GM23338 (cell line): ENCODE results near the gene TCN1. TPM values are rescaled to one million over a fixed set of nuclear protein-coding genes. Genes with fewer than 3 reads are reported as not detected.

Source experiments
- ATAC-seq: fragments of 200-7000 bp; cut with Tn5 transposase; 3 replicates; pipeline ENCODE4 v1.9.1; 2020
- DNase-seq: peaks from one replicate; pipeline ENCODE4 v3.0.0-alpha.2; 2015; ENCODE audit warnings: low spot score
- H2AFZ ChIP-seq: fragments of 200-600 bp; sonication (generic); 2 replicates; pipeline ENCODE4 v1.8.0; 2016; ENCODE audit warnings: antibody characterized with exemption, mild to moderate bottlenecking, moderate library complexity
- H3F3A ChIP-seq: fragments of 200-600 bp; sonication (generic); replicated peaks from 2 replicates; pipeline ENCODE4 v1.8.0; 2017; ENCODE audit warnings: antibody characterized with exemption, mixed run types, low read depth
- H3K27ac ChIP-seq: fragments of 200-600 bp; sonication (generic); 2 replicates; pipeline ENCODE4 v1.6.1; 2016; ENCODE audit warnings: low read depth
- H3K27me3 ChIP-seq: fragments of 200-600 bp; sonication (generic); 2 replicates; pipeline ENCODE4 v1.8.0; 2016; ENCODE audit warnings: mild to moderate bottlenecking, mixed run types, moderate library complexity; ENCODE audit not compliant: insufficient read depth
- H3K36me3 ChIP-seq: fragments of 200-600 bp; sonication (generic); 2 replicates; pipeline ENCODE4 v1.8.0; 2016; ENCODE audit warnings: mild to moderate bottlenecking; ENCODE audit not compliant: insufficient read depth
- H3K4me1 ChIP-seq: fragments of 200-600 bp; sonication (generic); 2 replicates; pipeline ENCODE4 v1.8.0; 2016; ENCODE audit warnings: mild to moderate bottlenecking, moderate library complexity; ENCODE audit not compliant: insufficient read depth
- H3K4me2 ChIP-seq: fragments of 200-600 bp; sonication (generic); 2 replicates; pipeline ENCODE4 v1.7.1; 2017; ENCODE audit warnings: mixed run types
- H3K4me3 ChIP-seq: fragments of 200-600 bp; sonication (generic); 2 replicates; pipeline ENCODE4 v1.6.1; 2016; ENCODE audit warnings: mixed run types
- H3K79me2 ChIP-seq: fragments of 200-600 bp; sonication (generic); replicated peaks from 2 replicates; pipeline ENCODE4 v1.8.0; 2017; ENCODE audit warnings: mild to moderate bottlenecking; ENCODE audit not compliant: insufficient read depth
- H3K9me2 ChIP-seq: fragments of 200-600 bp; sonication (generic); 2 replicates; pipeline ENCODE4 v1.8.0; 2017; ENCODE audit not compliant: insufficient read depth
- H4K20me1 ChIP-seq: fragments of 200-600 bp; sonication (generic); replicated peaks from 2 replicates; pipeline ENCODE4 v1.8.0; 2017; ENCODE audit warnings: mild to moderate bottlenecking; ENCODE audit not compliant: insufficient read depth
- H3K27ac Mint-ChIP-seq: 2 replicates; pipeline ENCODE4 v1.8.0; 2020; ENCODE audit warnings: inconsistent platforms, mild to moderate bottlenecking, moderate library complexity, mixed read lengths
- H3K27me3 Mint-ChIP-seq: 3 replicates; pipeline ENCODE4 v1.8.0; 2022; ENCODE audit warnings: low read depth, mild to moderate bottlenecking, moderate library complexity, mixed read lengths, inconsistent platforms; ENCODE audit not compliant: insufficient read depth, poor library complexity
- H3K36me3 Mint-ChIP-seq: 3 replicates; pipeline ENCODE4 v1.8.0; 2021; ENCODE audit warnings: low read depth, mild to moderate bottlenecking, inconsistent platforms, moderate library complexity, mixed read lengths
- H3K4me1 Mint-ChIP-seq: 3 replicates; pipeline ENCODE4 v1.8.0; 2020; ENCODE audit warnings: mild to moderate bottlenecking, inconsistent platforms, mixed read lengths
- H3K4me3 Mint-ChIP-seq: 3 replicates; pipeline ENCODE4 v1.8.0; 2021; ENCODE audit warnings: moderate library complexity, mild to moderate bottlenecking, inconsistent platforms, mixed read lengths
- H3K9me3 Mint-ChIP-seq: 3 replicates; pipeline ENCODE4 v1.8.0; 2020; ENCODE audit warnings: moderate library complexity, mild to moderate bottlenecking, inconsistent platforms, mixed read lengths
- CREB1 ChIP-seq: fragments of 250-450 bp; sonication (Bioruptor Pico); IDR thresholded peaks from 2 replicates; pipeline ENCODE4 v1.5.0; 2020; ENCODE audit warnings: low read depth, mild to moderate bottlenecking, moderate library complexity
- ETS1 ChIP-seq: IDR thresholded peaks from 2 replicates; pipeline ENCODE4 v1.6.1; 2016; ENCODE audit warnings: antibody characterized with exemption
- EZH2phosphoT487 ChIP-seq: fragments of 200-600 bp; sonication (generic); IDR thresholded peaks from one replicate; pipeline ENCODE4 v1.8.1; 2018; ENCODE audit warnings: antibody characterized with exemption; ENCODE audit not compliant: unreplicated experiment
- JUNB ChIP-seq: IDR thresholded peaks from one replicate; pipeline ENCODE4 v1.6.1; 2016; ENCODE audit warnings: antibody characterized with exemption; ENCODE audit not compliant: unreplicated experiment
- NANOG ChIP-seq: IDR thresholded peaks from 2 replicates; pipeline ENCODE4 v1.6.1; 2016; ENCODE audit warnings: antibody characterized with exemption, borderline replicate concordance
- POLR2AphosphoS5 ChIP-seq: IDR thresholded peaks from 2 replicates; pipeline ENCODE4 v1.6.1; 2016; ENCODE audit warnings: antibody characterized with exemption, low read depth
- REST ChIP-seq: IDR thresholded peaks from one replicate; pipeline ENCODE4 v1.6.1; 2018; ENCODE audit warnings: antibody characterized with exemption; ENCODE audit not compliant: unreplicated experiment
- STAT1 ChIP-seq: IDR thresholded peaks from one replicate; pipeline ENCODE4 v1.6.1; 2016; ENCODE audit warnings: antibody characterized with exemption; ENCODE audit not compliant: unreplicated experiment
- ZNF114 ChIP-seq: fragments of 250-450 bp; sonication (Bioruptor Pico); IDR thresholded peaks from 2 replicates; pipeline ENCODE4 v1.5.0; 2020; ENCODE audit warnings: mild to moderate bottlenecking, moderate library complexity
- ZNF331 ChIP-seq: fragments of 250-450 bp; sonication (Bioruptor Pico); IDR thresholded peaks from 2 replicates; pipeline ENCODE4 v1.5.0; 2020; ENCODE audit warnings: low read depth, mild to moderate bottlenecking, moderate library complexity
- ZNF462 ChIP-seq: fragments of 250-450 bp; sonication (Bioruptor Pico); IDR thresholded peaks from 2 replicates; pipeline ENCODE4 v1.5.0; 2020; ENCODE audit warnings: mild to moderate bottlenecking, moderate library complexity
- polyA plus RNA-seq: library from polyadenylated mRNA; unstranded; fragments of >200 nt; fragmentation: Nextera tagmentation; extraction: Ambion mirVana; gene quantifications from 2 replicates; pipeline ENCODE4 v1.2.1, GENCODE V29; 2016
- total RNA-seq: library from RNA; depleted of rRNA; stranded (reverse); fragments of >200 nt; shearing (Covaris generic); gene quantifications from 2 replicates; pipeline ENCODE4 v1.2.3, GENCODE V29; 2014

Gene TCN1
- total and polyA plus RNA-seq, 2 experiments from 2014 or later: not detected

GRCh38 chr11:59877325-59877724 lies 11.0 kb upstream of the TCN1 start:
- Histone ChIP-seq H2AFZ (no peak overlapping the region), H4K20me1 (no peaks in the 10 kb centered on the region), H3K27me3 (no peaks in the 10 kb centered on the region), H3K9me2 (peaks cover 10% of the 10 kb centered on the region), H3K36me3 (no peaks in the 10 kb centered on the region), H3K4me1 (peaks cover 13% of the 10 kb centered on the region), H3K27ac (no peak overlapping the region), H3F3A (no peaks in the 10 kb centered on the region), H3K4me2 (peak overlapping the region; percentile 18; the same call in 1 of the 2 replicates), H3K79me2 (no peaks in the 10 kb centered on the region), H3K4me3 (no peak overlapping the region)
- DNase-seq (no peak), ATAC-seq (no peak)
- peak overlapping the region; percentile 39; the same call in 1 of the 2 replicates for H3K27ac Mint-ChIP-seq
- H3K4me3 Mint-ChIP-seq: no peak overlapping the region
- H3K36me3 Mint-ChIP-seq: no peaks in the 10 kb centered on the region
- H3K27me3 Mint-ChIP-seq: peaks cover 1% of the 10 kb centered on the region
- H3K4me1 Mint-ChIP-seq: peaks cover 19% of the 10 kb centered on the region
- TF ChIP-seq CREB1 (CRISPR knock-in tag) (no peak), JUNB (no peak), ZNF331 (CRISPR knock-in tag) (no peak), EZH2phosphoT487 (no peak)
- no peaks in the 10 kb centered on the region for H3K9me3 Mint-ChIP-seq

GRCh38 chr11:59875856-59876519 lies 9.7 kb upstream of the TCN1 start:
- H3K27ac Mint-ChIP-seq: no peak overlapping the region
- no peak for ATAC-seq
- TF ChIP-seq CREB1 (CRISPR knock-in tag): no peak
- TF ChIP-seq ETS1: no peak
- no peak for TF ChIP-seq ZNF114 (CRISPR knock-in tag)
- TF ChIP-seq NANOG: no peak
- no peak for TF ChIP-seq ZNF462 (CRISPR knock-in tag)
- no peak for TF ChIP-seq POLR2AphosphoS5
- no peak for TF ChIP-seq ZNF331 (CRISPR knock-in tag)
- no peak for TF ChIP-seq REST
- TF ChIP-seq STAT1: no peak
- TF ChIP-seq JUNB: no peak

More at GRCh38 chr11:59875856-59876519, 9.7 kb upstream of the TCN1 start:
- H3K4me2 ChIP-seq: no peak overlapping the region
- H3K36me3 ChIP-seq: no peaks in the 10 kb centered on the region
- H3F3A ChIP-seq: no peaks in the 10 kb centered on the region
- Mint-ChIP-seq H3K9me3 (no peaks in the 10 kb centered on the region), H3K27me3 (peaks cover 1% of the 10 kb centered on the region), H3K36me3 (no peaks in the 10 kb centered on the region), H3K4me3 (no peak overlapping the region), H3K4me1 (peaks cover 19% of the 10 kb centered on the region)
- no peaks in the 10 kb centered on the region for H3K79me2 ChIP-seq
- no peak for DNase-seq
- H3K27ac ChIP-seq: no peak overlapping the region
- no peaks in the 10 kb centered on the region for H4K20me1 ChIP-seq
- H3K9me2 ChIP-seq: peaks cover 10% of the 10 kb centered on the region
- no peak overlapping the region for H2AFZ ChIP-seq
- H3K27me3 ChIP-seq: no peaks in the 10 kb centered on the region
- no peak overlapping the region for H3K4me3 ChIP-seq
- H3K4me1 ChIP-seq: peaks cover 13% of the 10 kb centered on the region
